HuH-7 (cell line): ENCODE results near the gene APOF.
"Not testable (repeated sequence)": the region's sequence is repeated elsewhere in the genome, so short reads cannot be mapped to it uniquely, and the experiment has no call there.

Experiments used
- DNase-seq: peaks from one replicate; pipeline ENCODE4 v3.0.0; 2011; ENCODE audit warnings: low spot score

APOF gene

GRCh38 chr12:56366948-56367347 lies 4.3 kb upstream of the APOF start:
- DNase-seq: no peak

DNA sequence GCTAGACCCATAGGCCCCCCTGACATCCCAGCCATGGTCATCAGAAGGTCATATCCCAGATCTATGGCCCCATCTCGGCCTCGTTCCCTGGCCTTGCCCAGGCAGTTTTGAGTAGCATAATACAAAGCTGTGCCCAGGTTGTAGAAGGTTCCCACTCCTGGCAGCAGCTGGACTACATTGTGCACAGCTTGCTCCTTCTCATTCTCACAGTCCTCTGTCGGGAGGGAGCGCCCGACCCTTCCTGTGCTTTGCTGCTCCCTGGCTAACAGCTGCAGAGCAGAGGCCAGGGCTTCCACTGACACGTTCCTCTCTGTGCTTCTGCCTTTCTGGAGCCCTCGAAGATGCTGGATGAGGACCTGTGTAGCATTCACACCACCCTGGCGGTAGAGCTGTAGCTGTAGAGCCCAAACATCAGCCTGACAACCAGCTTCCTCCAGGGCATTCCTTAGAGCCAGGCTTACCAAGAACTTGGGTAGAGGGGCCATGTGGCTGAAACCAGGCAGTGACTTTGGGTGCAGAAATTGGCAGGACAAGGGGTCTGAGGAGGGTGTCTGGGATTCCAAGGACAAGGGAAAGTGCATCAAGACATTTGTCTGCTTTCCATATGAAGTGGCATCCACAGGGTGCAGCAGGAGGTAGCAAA lies 1.0 kb downstream of the APOF start:
- no peak for DNase-seq

DNA sequence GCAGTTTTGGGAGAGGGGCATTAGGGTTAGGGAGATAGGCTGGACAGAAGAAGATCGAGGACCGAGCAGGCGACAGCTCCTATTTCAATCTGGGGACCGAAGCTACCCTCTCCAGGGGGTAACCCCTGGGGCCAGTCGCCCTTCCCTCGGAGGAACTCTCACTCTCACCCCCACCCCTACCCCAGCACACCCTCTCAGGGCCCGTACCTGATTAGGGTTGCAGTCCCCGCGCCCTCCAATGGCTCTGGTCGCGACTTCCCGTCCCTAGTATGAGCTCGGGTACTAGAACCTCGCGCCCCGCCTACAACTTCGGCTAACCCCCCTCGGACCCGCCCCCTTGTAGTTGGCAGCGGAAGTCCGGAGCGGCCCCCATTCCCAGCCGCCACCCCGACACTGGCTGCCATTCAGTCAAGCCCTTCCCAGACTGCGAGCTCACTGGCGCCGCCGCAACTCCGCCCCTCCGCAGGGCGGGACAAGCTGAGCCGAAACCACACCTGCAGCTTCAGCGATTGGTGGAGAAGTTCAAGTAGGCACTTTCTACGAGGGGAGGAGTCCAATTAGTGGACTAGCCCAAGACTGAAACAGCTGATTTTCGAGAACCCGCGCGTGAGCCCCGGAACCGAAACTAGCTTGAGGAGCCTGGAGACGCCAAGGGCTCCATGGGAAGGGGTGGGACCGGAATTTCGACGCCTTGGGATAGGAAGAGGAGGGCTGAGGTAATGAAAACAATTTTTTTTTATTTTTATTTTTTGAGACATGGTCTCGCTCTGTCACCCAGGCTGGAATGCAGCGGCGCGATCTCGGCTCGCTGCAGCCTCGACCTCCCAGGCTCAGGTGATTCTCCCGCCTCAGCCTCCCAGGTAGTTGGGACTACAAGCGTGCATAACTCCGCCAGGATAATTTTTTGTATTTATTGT lies 2.5 kb downstream of the APOF start, which contains the start of gene STAT2:
Gene STAT2 (minus strand): TSS at position 257 of the 917 bp plus-strand sequence. CDS start 3,536 bp downstream, outside the sequence.
- peak; percentile 93 for DNase-seq

DNA sequence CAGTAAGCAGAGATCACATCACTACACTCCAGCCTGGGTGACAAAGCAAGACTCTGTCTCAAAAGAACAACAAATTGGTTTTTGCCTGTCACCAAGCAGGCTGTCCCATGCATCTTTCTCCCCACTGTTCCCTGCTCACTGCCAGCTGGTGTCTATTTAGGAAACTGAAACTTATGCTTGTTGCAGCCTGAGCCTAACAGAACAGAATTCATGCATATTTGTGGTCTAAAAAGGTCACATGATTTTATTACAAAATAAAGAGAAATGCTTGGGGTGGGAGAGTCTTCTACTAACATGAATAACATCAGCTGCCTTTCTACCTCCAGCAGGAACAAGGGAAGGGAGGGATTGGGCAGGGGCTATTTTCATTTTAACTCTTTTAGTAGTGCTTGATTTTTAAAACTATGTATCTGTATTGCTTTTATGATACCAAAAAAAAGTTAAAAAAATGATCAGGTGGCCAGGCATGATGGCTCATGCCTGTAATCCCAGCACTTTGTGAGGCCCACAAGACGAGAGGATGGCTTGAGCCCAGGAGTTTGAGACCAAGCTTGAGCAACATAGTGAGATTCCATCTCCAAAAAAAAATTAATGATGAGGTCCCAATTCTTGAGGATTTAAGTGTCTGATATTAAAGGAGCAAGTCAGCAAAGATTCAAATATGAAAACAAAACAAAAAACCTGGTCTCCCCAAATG lies 3.7 kb downstream of the APOF start:
- no peak for DNase-seq

- DNase-seq: no peak
These were observed 11.3 kb downstream of the APOF start for GRCh38 chr12:56351325-56351724.

GRCh38 chr12:56350662-56351061 lies 12.0 kb downstream of the APOF start:
- no peak for DNase-seq

DNA sequence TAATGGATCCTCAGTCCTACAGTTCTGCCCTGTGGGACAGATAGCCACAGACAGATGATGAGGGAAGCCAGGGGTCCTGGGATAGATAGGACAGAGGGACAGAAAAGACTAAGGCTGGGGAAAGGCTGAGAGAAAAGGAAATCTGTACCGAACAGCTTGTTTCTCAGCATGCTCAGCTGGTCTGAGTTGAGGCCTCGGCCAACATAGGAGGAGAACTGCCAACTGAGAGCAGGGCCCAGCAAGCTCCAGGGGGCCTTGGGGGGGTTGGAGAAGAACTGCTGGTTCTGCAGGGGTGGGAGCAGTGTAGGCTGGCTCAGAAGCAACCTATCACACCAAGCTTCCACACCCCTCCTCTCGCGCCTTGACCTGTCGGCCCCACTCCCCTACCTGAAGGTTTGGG lies 13.9 kb downstream of the APOF start:
- no peak for DNase-seq

DNA sequence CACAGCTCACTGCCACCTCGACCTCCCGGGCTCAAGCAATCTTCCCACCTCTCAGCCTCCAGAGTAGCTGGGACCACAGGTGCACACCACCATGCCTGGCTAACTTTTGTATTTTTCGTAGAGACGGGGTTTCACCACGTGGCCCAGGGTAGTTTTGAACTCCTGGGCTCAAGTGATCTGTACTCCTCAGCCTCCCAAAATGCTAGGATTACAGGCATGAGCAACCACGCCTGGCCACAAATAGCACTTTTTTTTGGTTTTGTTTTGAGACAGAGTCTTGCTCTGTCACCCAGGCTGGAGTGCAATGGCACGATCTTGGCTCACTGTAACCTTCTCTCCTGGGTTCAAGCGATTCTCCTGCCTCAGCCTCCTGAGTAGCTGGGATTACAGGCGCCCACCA lies 15.4 kb downstream of the APOF start:
- not testable (repeated sequence) for DNase-seq

- DNase-seq: peak; percentile 17
These were observed 16.0 kb downstream of the APOF start for GRCh38 chr12:56346675-56347074.

DNA sequence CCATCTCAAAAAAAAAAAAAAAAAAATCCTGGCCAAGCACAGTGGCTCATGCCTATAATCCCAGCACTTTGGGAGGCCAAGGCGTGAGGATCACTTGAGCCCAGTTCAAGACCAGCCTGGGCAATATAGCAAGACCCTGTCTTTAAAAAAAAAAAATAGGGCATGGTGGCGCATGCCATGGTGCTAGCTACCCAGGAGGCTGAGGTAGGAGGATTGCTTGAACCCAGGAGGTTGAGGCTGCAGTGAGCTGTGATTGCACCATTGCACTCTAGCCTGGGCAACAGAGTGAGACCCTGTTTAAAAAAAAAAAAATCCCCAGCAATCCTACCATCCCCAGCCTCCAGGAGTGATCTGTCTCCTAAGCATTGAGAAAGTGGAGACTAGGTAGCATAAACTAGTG lies 20.4 kb downstream of the APOF start:
- DNase-seq: not testable (repeated sequence)

- DNase-seq: no peak
These were observed 21.0 kb downstream of the APOF start for GRCh38 chr12:56341616-56342015.

GRCh38 chr12:56339158-56339422 lies 23.6 kb downstream of the APOF start:
- no peak for DNase-seq

DNA sequence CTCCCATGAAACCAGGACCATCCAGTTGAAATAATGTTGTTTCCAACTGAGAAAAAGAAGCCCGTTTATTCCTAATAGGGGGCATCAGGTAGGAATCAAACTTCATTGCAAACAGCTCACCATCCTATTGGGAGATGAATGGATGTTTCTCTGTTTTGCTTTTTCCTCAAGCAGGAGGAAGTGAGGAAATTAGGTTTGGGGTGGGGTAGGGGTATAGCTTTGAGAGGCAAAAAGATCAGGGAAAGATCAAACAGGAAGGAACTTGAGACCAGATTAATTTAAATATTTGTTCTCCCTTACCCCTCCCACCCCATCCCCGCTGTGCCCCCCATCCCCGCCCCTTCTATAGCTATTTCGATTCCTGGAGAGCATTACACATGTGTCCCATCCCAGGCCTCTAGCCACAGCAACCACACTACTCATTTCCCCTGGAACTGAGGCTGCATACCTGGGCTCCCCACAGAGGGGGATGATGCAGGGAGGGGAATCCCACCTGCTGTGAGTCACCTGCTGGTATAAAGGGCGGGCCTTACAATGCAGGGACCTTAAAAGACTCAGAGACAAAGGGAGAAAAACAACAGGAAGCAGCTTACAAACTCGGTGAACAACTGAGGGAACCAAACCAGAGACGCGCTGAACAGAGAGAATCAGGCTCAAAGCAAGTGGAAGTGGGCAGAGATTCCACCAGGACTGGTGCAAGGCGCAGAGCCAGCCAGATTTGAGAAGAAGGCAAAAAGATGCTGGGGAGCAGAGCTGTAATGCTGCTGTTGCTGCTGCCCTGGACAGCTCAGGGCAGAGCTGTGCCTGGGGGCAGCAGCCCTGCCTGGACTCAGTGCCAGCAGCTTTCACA lies 24.1 kb downstream of the APOF start, which contains the start of gene IL23A:
Gene IL23A (plus strand): TSS at position 577 of the 850 bp plus-strand sequence. CDS start 161 bp downstream, at position 738.
- DNase-seq: no peak

GRCh38 chr12:56337753-56338251 lies 24.9 kb downstream of the APOF start:
- DNase-seq: no peak

DNA sequence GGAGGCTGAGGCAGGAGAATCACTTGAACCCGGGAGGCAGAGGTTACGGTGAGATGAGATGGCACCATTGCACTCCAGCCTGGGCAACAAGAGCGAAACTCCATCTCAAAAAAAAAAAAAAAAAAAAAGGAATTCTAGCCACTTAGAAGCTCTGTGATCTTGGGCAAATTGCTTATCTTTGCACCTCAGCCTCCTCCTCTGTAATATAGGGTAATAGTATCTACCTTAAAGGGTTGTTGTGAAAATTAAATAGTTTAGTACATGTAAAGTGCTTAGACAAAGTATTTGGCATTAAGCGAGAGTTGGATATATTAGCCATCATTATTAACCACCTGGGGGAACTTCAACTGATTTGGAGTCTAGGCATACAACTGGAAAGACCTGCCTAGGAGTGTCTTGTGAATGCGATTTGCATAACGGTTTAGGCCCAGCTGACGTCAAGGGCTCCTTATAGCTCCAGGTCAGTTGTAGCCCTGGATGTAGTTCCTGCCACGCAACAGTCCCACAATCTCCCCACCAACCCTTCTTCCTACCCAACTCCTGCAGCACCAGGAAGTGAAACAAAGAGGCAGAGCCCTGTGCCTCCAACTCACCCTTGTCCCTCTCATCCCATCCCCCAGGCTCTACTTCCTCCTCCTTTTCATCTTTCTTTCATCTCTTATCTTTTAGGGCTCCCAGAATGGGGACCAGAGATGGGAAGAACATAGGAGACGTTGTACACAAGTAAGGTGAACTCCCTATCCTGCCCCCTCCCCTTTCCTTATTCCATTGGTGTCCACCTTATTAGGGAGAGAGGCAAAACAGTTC lies 26.1 kb downstream of the APOF start:
- no peak for DNase-seq

DNA sequence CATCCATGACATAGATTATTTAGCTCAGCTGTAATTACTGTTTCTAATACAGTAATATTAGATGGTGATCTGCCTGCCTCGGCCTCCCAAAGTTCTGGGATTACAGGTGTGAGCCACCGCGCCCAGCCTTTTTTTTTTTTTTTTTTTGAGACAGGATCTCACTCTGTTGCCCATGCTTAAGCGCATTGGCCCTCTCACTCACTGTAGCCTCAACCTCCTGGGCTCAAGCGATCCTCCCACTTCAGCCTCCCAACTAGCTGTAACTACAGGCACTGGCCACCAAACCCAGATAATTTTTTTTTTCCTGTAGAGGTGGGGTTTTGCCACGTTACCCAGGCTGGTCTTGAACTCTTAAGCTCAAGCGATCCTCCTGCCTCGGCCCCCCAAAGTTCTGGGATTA lies 27.1 kb downstream of the APOF start:
- not testable (repeated sequence) for DNase-seq

- no peak for DNase-seq
These were observed 28.2 kb downstream of the APOF start for GRCh38 chr12:56334490-56334793.

DNA sequence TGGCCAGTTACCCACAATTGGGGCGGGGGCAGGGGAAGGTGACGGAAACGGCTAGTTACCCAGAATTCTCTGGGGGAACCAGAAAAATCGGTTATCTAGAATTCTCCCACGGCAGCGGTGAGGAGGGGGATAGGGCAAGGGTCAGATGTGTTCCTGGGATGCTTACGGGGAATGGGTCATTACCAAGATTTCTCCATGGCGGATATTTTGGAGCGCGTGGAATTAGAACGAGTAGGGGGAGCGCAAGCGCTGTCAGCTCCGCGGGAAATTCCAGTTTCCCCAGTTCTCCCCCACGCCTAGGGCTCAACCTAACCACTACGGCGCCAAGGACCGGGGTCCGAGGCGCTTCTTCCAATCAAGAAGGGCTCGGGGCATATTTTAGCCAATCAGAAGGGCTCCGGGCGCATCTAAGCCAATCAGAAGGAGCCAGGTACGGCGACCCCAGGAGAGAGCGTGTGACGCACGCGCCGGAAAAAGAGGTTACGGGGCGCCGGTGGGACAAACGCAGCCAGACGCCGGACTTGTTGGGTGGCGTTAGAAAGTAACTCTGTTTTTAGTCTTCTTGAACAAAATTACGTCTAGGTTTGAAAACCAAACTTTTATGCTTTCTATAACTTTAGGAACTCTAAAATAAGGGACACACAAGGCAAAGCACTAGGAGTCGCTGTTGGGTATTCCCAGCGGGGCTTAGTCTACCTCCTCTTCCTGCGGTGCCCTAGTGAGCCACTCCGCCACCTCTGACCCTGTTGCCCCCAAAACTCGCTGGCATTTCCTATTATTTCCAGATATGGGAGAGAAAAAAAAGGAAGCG lies 28.8 kb downstream of the APOF start, which contains the start of gene PAN2:
Gene PAN2 (minus strand): TSS at position 322 of the 811 bp plus-strand sequence. CDS start 906 bp downstream, outside the sequence.
- peak; percentile 98 for DNase-seq

- DNase-seq: no peak
These were observed 29.4 kb downstream of the APOF start for GRCh38 chr12:56333197-56333678.
